Activated CD4-positive, alpha-beta T cell treated with anti-CD3 and anti-CD28 coated beads, Interleukin-2, amount 50 U/mL, for 4 hours (primary cell): Measurements from ENCODE around the gene CTXN1.
"Not testable (repeated sequence)": the region's sequence is repeated elsewhere in the genome, so short reads cannot be mapped to it uniquely, and the experiment has no call there.

ENCODE experiments used
- DNase-seq, 2 experiments: peaks; one replicate each; pipeline ENCODE4 v3.0.0-alpha.2; 2020

Gene CTXN1

GRCh38 chr19:7924651-7925170 lies 1.2 kb downstream of the CTXN1 start:
- DNase-seq, result no peak

DNA sequence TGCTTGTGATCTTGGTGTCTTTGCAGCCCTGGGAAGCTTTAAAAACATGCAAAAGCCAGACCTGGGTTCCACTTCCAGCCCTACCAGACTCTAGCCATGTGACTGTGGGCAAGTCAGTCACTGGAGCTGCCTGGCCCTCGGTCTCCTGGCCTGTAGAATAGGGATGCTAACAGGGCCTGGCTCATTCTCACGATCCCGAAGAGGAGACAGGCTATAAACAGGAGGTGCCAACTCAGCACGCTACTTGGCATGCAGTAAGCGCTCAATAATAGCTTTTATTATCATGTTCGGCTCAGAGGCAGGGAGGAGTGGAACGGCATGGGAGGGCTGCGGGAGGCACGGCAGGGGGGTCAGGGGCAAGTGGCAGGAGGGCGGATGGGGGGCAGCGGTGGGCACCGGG lies 1.7 kb downstream of the CTXN1 start:
- DNase-seq, result no peak

- DNase-seq, result no peak
Measured at GRCh38 chr19:7923295-7924191, 2.4 kb downstream of the CTXN1 start.

DNA sequence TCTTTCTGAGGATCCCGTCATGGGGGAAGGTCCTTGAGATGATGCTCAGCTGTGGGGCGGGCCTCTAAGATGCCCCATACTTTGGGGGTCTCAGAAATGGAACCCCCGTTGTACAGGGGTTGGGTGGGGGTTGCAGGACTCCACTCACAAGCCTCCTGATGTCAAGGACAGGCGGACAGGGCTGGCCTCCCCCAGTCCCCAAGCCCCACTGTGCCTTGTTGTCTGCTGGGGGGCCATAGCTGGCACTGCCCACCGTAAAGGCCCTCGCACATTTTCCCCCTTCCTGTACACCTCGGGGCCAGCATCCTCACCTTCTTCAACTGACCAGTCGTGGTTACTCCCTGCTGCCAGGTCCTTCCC lies 3.1 kb downstream of the CTXN1 start:
- no peak for DNase-seq

DNA sequence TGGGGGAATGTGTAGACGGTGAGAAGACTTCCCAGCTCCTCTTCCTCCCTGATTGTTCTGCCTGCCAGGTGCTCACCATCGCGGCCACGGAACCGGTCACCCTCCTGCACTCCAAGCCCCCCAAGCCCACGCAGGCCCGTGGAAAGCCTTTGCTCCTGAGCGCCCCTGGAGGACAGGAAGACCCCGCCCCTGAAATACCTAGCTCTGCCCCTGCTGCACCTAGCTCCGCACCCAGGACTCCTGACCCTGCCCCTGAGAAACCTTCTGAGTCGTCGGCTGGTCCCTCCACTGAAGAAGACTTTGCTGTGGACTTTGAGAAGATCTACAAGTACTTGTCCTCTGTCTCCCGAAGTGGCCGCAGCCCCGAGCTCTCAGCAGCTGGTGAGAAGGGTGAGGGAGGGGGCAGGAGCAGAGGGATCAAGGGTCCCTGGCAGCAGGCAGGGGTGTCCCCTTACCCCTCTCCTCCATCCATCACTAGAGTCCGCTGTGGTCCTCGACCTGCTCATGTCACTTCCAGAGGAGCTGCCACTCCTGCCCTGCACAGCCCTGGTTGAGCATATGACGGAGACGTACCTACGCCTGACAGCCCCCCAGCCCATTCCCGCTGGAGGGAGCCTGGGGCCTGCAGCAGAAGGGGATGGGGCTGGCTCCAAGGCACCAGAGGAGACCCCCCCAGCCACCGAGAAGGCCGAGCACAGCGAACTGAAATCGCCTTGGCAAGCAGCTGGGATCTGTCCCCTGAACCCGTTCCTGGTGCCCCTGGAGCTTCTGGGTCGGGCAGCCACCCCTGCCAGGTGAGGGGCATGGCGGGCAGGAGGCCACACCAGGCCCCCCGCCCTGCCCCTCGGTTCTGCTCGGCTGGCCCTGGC lies 3.7 kb downstream of the CTXN1 start:
- no peak for DNase-seq

- no peak for DNase-seq
Measured at GRCh38 chr19:7921302-7921966, 4.5 kb downstream of the CTXN1 start.

GRCh38 chr19:7920519-7921301 lies 5.2 kb downstream of the CTXN1 start:
- peak; percentile 100 for DNase-seq

- DNase-seq, result peak; percentile 95
Measured at GRCh38 chr19:7919610-7920518, 6.1 kb downstream of the CTXN1 start, which contains the start of gene SNAPC2. SNAPC2 (plus strand) TSS chr19:7920338; CDS start chr19:7920367, 29 bp downstream.

- DNase-seq, result no peak
Measured at GRCh38 chr19:7918615-7919421, 7.1 kb downstream of the CTXN1 start.

GRCh38 chr19:7918062-7918614 lies 7.8 kb downstream of the CTXN1 start:
- DNase-seq, result not testable (repeated sequence)

- DNase-seq, result peak; percentile 50 to 54
Measured at GRCh38 chr19:7917267-7918061, 8.5 kb downstream of the CTXN1 start.

- DNase-seq, result no peak
Measured at GRCh38 chr19:7916955-7917266, 9.0 kb downstream of the CTXN1 start.

GRCh38 chr19:7916103-7916954 lies 9.6 kb downstream of the CTXN1 start:
- no peak for DNase-seq

GRCh38 chr19:7915250-7916102 lies 10.5 kb downstream of the CTXN1 start:
- DNase-seq, result no peak

- DNase-seq, result no peak
Measured at GRCh38 chr19:7914598-7915045, 11.3 kb downstream of the CTXN1 start, which contains the start of gene TGFBR3L. TGFBR3L (plus strand) TSS chr19:7914830.

GRCh38 chr19:7914099-7914498 lies 11.8 kb downstream of the CTXN1 start:
- no peak for DNase-seq

GRCh38 chr19:7913652-7914051 lies 12.3 kb downstream of the CTXN1 start:
- no peak for DNase-seq
